LNCaP clone FGC (cell line): Measurements from ENCODE around the gene TCTN2.

Source experiments
- DNase-seq: peaks from one replicate; pipeline ENCODE4 v3.0.0-alpha.2; 2011; ENCODE audit warnings: low read depth
- H3K4me3 ChIP-seq: 2 replicates; pipeline ENCODE4 v1.5.1; 2011; ENCODE audit warnings: mild to moderate bottlenecking, low read depth, low read length, control low read depth
- TF ChIP-seq, protein P1 (sequence below): IDR thresholded peaks from 2 replicates; pipeline ENCODE4 v1.5.1; 2012; ENCODE audit warnings: mild to moderate bottlenecking; ENCODE audit not compliant: control insufficient read depth, insufficient read depth; ENCODE audit errors: extremely low read depth

TCTN2 gene

DNA sequence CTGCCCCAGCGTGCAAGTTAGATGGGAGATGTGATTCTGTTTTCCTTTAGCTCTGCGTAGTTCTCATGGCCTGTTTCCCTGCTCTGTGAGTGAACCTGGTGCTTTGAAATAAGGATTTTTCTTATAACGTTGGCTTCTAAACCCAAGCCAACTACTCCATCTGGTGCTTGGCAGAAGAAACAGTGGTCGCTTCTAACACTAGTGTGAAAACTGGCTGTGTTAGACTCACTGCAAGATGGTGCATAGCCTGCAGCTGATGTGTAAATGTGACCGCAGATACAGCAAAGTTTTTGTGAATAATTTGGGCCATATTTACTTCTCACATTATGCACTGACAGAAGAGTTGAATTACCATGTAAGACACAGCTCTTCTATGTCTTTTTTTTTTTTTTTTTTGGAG, 25.0 kb upstream of the TCTN2 start:
- no peak for DNase-seq
- H3K4me3 ChIP-seq, result no peak overlapping the region
- TF ChIP-seq, protein P1, sequence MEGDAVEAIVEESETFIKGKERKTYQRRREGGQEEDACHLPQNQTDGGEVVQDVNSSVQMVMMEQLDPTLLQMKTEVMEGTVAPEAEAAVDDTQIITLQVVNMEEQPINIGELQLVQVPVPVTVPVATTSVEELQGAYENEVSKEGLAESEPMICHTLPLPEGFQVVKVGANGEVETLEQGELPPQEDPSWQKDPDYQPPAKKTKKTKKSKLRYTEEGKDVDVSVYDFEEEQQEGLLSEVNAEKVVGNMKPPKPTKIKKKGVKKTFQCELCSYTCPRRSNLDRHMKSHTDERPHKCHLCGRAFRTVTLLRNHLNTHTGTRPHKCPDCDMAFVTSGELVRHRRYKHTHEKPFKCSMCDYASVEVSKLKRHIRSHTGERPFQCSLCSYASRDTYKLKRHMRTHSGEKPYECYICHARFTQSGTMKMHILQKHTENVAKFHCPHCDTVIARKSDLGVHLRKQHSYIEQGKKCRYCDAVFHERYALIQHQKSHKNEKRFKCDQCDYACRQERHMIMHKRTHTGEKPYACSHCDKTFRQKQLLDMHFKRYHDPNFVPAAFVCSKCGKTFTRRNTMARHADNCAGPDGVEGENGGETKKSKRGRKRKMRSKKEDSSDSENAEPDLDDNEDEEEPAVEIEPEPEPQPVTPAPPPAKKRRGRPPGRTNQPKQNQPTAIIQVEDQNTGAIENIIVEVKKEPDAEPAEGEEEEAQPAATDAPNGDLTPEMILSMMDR, result no peak

DNA sequence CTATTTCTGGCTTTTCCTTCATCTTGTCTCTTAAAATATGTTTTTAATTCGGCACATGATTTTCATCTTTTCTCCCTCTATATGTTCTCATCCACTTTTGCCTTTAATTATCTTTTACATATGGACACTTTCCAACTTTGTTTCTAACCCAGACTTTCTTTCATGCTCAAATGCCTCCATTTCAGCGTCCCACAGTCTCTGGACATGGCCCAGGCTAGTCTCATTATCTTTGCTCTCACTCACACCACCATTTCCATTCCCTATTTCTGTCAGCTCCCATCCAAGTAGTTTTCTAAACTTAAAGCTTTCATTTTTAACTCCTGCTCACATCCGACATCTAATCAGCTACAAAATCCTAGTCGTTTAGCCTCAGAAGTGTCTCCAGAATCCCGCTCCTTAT, 22.5 kb upstream of the TCTN2 start:
- DNase-seq, result no peak
- TF ChIP-seq, protein P1, result no peak
- no peak overlapping the region for H3K4me3 ChIP-seq

DNA sequence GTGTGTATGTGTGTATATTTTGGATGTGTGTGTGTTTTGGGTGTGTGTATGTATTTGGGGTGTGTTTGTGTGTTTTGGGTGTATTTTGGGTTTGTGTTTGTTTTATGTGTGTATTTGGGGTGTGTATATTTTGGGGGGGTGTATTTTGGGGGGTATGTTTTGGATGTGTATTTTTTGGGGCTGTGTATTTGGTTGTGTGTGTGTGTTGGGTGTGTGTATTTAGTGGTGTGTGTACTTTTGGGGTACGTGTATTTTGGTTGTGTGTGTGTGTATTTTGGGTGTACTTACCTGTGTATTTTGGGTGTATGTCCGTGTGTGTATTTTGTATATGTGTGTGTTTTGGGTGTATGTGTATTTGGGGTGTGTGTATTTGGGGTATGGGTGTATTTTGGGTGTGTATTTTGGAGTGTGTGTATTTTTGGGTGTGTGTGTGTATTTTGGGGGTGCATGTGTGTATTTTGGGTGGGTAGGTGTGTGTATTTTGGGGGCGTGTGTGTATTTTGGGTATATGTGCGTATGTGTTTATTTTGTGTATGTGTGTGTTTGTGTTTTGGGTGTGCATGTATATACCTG, 16.7 kb upstream of the TCTN2 start:
- H3K4me3 ChIP-seq, result no peak overlapping the region
- DNase-seq, result no peak
- TF ChIP-seq, protein P1, result no peak

DNA sequence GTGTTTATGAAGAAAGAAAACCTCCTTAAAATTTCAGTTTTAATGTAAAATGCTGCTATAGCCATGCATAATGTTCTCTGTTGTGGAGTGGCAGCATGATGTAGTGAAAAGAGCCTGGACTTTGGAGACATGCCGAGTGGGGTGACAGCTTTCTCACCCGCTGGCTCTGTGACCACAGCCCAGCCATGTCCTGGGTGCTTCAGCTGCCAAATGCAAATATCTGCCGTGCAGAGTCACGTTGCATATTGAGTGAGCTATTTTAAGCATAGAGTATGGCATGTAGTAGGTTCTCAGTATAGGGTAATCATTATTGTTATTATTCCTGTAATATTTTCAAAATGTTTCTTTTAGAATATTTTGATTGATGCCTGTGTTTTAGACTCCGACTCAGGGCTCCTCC, 15.5 kb upstream of the TCTN2 start:
- H3K4me3 ChIP-seq, result no peak overlapping the region
- no peak for DNase-seq
- TF ChIP-seq, protein P1, result no peak

DNA sequence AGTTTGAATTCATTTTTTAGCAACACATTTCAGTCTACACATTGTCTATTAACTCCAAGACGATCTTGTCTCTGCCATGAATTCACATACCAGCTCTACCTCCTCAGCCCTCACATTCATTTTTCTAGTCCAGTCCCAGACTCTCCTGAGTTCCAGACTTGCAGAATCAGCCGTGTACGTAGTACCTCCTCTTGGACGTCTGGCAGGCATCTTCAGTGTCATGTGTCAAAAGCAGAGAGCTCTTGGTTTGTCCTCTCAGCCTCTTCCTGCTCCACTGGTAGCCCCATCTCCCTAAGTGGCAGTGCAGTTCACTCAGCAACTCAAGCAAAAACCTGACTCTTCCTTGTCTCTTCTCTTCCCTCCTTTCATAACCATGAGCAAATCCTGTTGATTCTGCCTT, 14.5 kb upstream of the TCTN2 start:
- no peak for DNase-seq

DNA sequence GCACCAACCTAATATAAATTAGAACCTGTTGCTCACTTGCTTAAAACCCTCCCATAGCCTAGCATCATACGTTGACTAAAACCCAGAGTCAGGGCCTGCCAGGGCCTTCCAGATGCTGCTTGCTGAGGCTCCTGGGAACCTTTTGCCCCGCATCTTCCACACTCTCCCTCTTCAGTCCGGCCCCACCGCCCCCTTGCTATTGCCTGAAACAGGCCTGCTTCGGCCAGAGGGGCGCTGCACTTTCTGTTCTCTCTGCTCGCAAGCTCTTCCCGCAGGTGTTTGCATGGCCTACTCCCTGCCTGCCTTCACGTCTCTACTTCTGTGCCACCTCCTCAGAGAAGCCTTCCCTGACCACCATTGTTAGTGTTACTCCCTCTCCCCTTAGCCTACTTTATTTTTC, 13.7 kb upstream of the TCTN2 start:
- no peak for DNase-seq
- TF ChIP-seq, protein P1, result no peak

More for the DNA sequence above, 14.5 kb upstream of the TCTN2 start:
- no peak overlapping the region for H3K4me3 ChIP-seq
- TF ChIP-seq, protein P1, result no peak

DNA sequence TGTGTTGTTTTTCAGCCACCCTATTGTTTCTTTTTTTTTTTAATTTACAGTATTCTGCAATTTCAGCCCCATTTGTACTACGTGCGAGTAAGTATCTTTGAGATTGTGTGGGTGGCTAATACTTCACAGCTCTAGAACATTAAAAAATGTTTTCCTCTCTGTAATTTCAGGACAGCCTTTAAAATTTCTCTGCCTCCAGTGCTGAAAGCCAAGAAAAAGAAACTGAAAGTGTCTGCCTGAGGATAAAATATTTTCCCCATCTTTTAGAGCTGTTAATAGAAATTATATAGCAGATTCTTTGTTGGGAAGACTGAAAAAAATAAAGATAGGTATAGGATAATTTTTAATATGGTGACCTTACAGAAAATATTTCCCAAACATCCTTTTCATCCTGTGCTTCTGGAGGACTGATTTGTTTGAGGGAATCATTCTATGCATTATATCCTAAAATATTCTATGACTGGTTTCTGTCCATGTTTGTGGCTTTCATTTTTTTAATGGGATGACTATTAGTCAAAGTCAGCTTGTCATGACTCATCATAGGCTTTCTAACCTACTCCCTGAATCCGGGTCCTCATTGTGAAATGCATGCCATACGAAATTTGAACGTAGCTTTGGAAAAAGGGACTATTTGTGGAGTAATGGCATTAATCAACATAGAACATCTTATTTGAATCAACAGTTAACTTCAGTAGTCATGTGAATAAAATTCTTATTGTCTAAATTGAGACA, 10.8 kb upstream of the TCTN2 start:
- TF ChIP-seq, protein P1, result no peak
- H3K4me3 ChIP-seq, result no peak overlapping the region
- DNase-seq, result no peak

More for the DNA sequence above, 13.7 kb upstream of the TCTN2 start:
- no peak overlapping the region for H3K4me3 ChIP-seq
